Measurements from ENCODE around the gene NUDT5.

NUDT5 gene

GRCh38 chr10:12130237-12130872 lies 65.3 kb downstream of the NUDT5 start:
- H3K36me3 ChIP-seq (ENCODE audit: control insufficient read depth, low read length) = peaks cover 6% of the 10 kb centered on the region
- H3F3A ChIP-seq (ENCODE audit: control insufficient read depth, insufficient read depth) = peaks cover 5% of the 10 kb centered on the region
- TF ChIP-seq CTCF (IDR thresholded peaks at IDR 0.05; ENCODE audit: low read depth, low read length, poor library complexity, severe bottlenecking) = peak; percentile 83
- no peak for TF ChIP-seq EZH2phosphoT487 (IDR thresholded peaks at IDR 0.05; ENCODE audit: borderline replicate concordance, low read length)
- no peaks in the 10 kb centered on the region for H3K9me3 ChIP-seq (ENCODE audit: control insufficient read depth, insufficient read depth, low read length)
- peak overlapping the region; percentile 29 for H3K27ac ChIP-seq (ENCODE audit: low read depth, low read length)
- H3K4me1 ChIP-seq (ENCODE audit: control insufficient read depth, low read length) = peaks cover 15% of the 10 kb centered on the region
- H4K20me1 ChIP-seq (ENCODE audit: control insufficient read depth, insufficient read depth, low read depth, low read length) = 0 out of 2 replicates have a peak, but pooled peaks cover 4% of the 10 kb centered on the region
- H3K27me3 ChIP-seq (ENCODE audit: control insufficient read depth, low read length) = no peaks in the 10 kb centered on the region
- H3K79me2 ChIP-seq (ENCODE audit: control insufficient read depth, low read length) = peaks cover 24% of the 10 kb centered on the region
- peak overlapping the region; percentile 90 for H3K4me3 ChIP-seq (ENCODE audit: low read length)
- H3K9me2 ChIP-seq (replicated peaks; ENCODE audit: control insufficient read depth, low read length) = no peaks in the 10 kb centered on the region
- peak overlapping the region; percentile 97 for H3K4me2 ChIP-seq (ENCODE audit: low read length)

GRCh38 chr10:12129222-12130111 lies 66.2 kb downstream of the NUDT5 start, which contains the start of gene SEC61A2:
Gene SEC61A2, plus strand, starts transcription at chr10:12129677. Its CDS starts 111 bp downstream, at chr10:12129788.
- no peaks in the 10 kb centered on the region for H3K9me3 ChIP-seq (ENCODE audit: control insufficient read depth, insufficient read depth, low read length)
- H3K36me3 ChIP-seq (ENCODE audit: control insufficient read depth, low read length) = peaks cover 6% of the 10 kb centered on the region
- 0 out of 2 replicates have a peak, but pooled peaks cover 4% of the 10 kb centered on the region for H4K20me1 ChIP-seq (ENCODE audit: control insufficient read depth, insufficient read depth, low read depth, low read length)
- H3K4me3 ChIP-seq (ENCODE audit: low read length) = peak within 1 kb of the TSS; percentile 90
- H3K79me2 ChIP-seq (ENCODE audit: control insufficient read depth, low read length) = peaks cover 24% of the 10 kb centered on the region
- H3K4me2 ChIP-seq (ENCODE audit: low read length) = peak within 1 kb of the TSS; percentile 97
- no peak for TF ChIP-seq CTCF (IDR thresholded peaks at IDR 0.05; ENCODE audit: low read depth, low read length, poor library complexity, severe bottlenecking)
- TF ChIP-seq EZH2phosphoT487 (IDR thresholded peaks at IDR 0.05; ENCODE audit: borderline replicate concordance, low read length) = no peak
- no peaks in the 10 kb centered on the region for H3K9me2 ChIP-seq (replicated peaks; ENCODE audit: control insufficient read depth, low read length)
- H3K4me1 ChIP-seq (ENCODE audit: control insufficient read depth, low read length) = peaks cover 15% of the 10 kb centered on the region
- peaks cover 5% of the 10 kb centered on the region for H3F3A ChIP-seq (ENCODE audit: control insufficient read depth, insufficient read depth)
- no peaks in the 10 kb centered on the region for H3K27me3 ChIP-seq (ENCODE audit: control insufficient read depth, low read length)
- peak within 1 kb of the TSS; percentile 70 for H3K27ac ChIP-seq (ENCODE audit: low read depth, low read length)

GRCh38 chr10:12121673-12122072 lies 74.0 kb downstream of the NUDT5 start:
- no peaks in the 10 kb centered on the region for H4K20me1 ChIP-seq (ENCODE audit: control insufficient read depth, insufficient read depth, low read depth, low read length)
- no peaks in the 10 kb centered on the region for H3K27me3 ChIP-seq (ENCODE audit: control insufficient read depth, low read length)
- H3K27ac ChIP-seq (ENCODE audit: low read depth, low read length) = no peak overlapping the region
- H3K9me3 ChIP-seq (ENCODE audit: control insufficient read depth, insufficient read depth, low read length) = no peaks in the 10 kb centered on the region
- no peaks in the 10 kb centered on the region for H3K4me1 ChIP-seq (ENCODE audit: control insufficient read depth, low read length)
- TF ChIP-seq CTCF (IDR thresholded peaks at IDR 0.05; ENCODE audit: low read depth, low read length, poor library complexity, severe bottlenecking) = no peak
- no peak for TF ChIP-seq EZH2phosphoT487 (IDR thresholded peaks at IDR 0.05; ENCODE audit: borderline replicate concordance, low read length)
- no peaks in the 10 kb centered on the region for H3F3A ChIP-seq (ENCODE audit: control insufficient read depth, insufficient read depth)
- peaks cover 30% of the 10 kb centered on the region for H3K36me3 ChIP-seq (ENCODE audit: control insufficient read depth, low read length)
- no peak overlapping the region for H3K4me2 ChIP-seq (ENCODE audit: low read length)
- no peak overlapping the region for H3K4me3 ChIP-seq (ENCODE audit: low read length)
- no peaks in the 10 kb centered on the region for H3K9me2 ChIP-seq (replicated peaks; ENCODE audit: control insufficient read depth, low read length)
- no peaks in the 10 kb centered on the region for H3K79me2 ChIP-seq (ENCODE audit: control insufficient read depth, low read length)
